Esophagus muscularis mucosa (tissue), 4 donors: Measurements from ENCODE around the gene PLPP4.

ENCODE experiments used
- CTCF ChIP-seq, 3 experiments: fragments of 200-600 bp in 2 of 3; fragments of 450-650 bp in 1 of 3; sonication (generic) in 2 of 3; IDR thresholded peaks; one replicate each; pipeline ENCODE4 v1.5.1; 2017 to 2019; ENCODE audit warnings: antibody characterized with exemption in 3 of 3, mild to moderate bottlenecking in 2 of 3, moderate library complexity in 1 of 3
- EP300 ChIP-seq: sonication (generic); formaldehyde crosslinking; IDR thresholded peaks from one replicate; pipeline ENCODE4 v1.6.1; 2017; ENCODE audit warnings: antibody characterized with exemption
- POLR2A ChIP-seq: fragments of 450-650 bp; IDR thresholded peaks from one replicate; pipeline ENCODE4 v1.6.1; 2017; ENCODE audit warnings: antibody characterized with exemption, moderate library complexity, mild to moderate bottlenecking, low read depth
- POLR2AphosphoS5 ChIP-seq, 2 donors: sonication (generic); formaldehyde crosslinking; IDR thresholded peaks; one replicate each; pipeline ENCODE4 v1.6.1; 2017; ENCODE audit warnings: antibody characterized with exemption in 2 of 2

DNA sequence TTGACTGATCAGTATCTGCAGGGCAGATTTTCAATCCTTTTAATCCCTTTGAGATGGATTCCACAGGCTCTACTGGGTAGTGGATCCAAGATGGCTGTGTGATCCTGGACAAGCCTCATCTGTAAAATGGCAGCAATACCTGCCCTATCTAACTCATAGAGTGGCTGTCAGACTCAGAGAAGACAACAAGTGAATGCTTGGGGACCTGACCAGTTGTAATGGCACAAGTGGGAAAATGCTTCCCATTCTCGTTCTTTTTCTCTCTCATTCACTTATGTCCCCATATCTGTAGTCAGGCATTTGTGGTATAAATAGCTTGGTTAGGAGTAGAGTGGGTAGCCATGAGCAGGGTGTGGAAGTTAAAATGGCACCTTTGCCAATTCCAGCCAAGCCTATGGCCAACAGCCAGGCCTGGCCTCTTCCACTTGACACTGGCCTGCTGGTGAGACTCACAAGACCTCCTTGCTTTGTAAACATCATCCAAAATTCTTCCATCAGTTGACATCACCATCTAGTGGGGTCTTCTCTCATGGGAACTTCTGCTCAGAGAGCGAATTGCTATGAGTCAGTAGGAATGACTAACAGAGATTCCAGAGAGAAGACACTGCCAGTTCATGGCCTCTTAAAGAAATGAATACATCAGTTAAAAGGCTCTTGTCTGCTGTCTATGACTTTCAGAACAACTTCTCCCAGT is 150.1 kb downstream of the PLPP4 start:
- TF ChIP-seq POLR2A (no peak), CTCF (IDR thresholded peaks at IDR 0.05) (no peak), EP300 (no peak), POLR2AphosphoS5 (IDR thresholded peaks at IDR 0.05) (no peak)
